Fibroblast of pulmonary artery (primary cell): ENCODE measurements around the gene TMEM176B.

Source experiments
- DNase-seq: peaks from one replicate; pipeline ENCODE4 v3.0.0-alpha.2; 2010; ENCODE audit warnings: low read depth
- H3K4me3 ChIP-seq: replicated peaks from 2 replicates; pipeline ENCODE4 v1.5.1; 2011; ENCODE audit warnings: low read depth, mild to moderate bottlenecking, control low read depth, low read length, moderate library complexity
- TF ChIP-seq, protein P1 (sequence below): IDR thresholded peaks from 2 replicates; pipeline ENCODE4 v1.5.1; 2011; ENCODE audit warnings: mild to moderate bottlenecking, control low read depth, low read length, inconsistent platforms; ENCODE audit errors: missing control alignments

TMEM176B gene

DNA sequence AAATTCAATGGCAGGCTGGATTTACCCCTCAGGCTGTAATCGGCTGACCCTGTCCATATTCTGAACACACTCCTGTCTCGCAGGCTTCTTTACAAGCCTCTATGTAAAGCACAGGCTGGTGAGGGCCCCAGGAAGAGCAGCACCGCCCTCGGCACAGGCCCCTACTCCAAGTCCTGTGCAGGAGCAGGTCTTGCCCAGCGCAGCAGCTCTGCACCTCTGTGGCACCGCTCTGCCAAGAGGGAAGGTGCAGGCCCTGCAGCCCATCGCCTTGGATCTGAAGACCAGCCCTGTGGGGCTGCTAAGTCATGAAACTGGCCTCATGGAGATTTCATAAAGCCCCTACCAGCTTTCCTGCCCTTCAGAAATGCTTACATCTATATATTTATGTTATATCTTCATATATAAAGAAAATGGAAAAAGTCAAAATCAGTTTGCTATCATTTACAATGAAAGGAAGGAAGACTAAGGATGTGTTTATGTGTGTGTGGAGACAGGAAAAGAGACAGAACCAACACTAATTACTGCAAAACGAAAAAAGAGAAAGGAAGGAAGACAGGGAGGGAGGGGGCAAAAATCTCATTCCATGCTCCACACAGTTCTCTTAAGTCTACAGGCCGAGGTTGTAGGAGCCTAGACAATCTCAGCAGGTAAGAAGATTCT is 9.6 kb downstream of the TMEM176B start:
- TF ChIP-seq, protein P1, sequence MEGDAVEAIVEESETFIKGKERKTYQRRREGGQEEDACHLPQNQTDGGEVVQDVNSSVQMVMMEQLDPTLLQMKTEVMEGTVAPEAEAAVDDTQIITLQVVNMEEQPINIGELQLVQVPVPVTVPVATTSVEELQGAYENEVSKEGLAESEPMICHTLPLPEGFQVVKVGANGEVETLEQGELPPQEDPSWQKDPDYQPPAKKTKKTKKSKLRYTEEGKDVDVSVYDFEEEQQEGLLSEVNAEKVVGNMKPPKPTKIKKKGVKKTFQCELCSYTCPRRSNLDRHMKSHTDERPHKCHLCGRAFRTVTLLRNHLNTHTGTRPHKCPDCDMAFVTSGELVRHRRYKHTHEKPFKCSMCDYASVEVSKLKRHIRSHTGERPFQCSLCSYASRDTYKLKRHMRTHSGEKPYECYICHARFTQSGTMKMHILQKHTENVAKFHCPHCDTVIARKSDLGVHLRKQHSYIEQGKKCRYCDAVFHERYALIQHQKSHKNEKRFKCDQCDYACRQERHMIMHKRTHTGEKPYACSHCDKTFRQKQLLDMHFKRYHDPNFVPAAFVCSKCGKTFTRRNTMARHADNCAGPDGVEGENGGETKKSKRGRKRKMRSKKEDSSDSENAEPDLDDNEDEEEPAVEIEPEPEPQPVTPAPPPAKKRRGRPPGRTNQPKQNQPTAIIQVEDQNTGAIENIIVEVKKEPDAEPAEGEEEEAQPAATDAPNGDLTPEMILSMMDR = no peak
- DNase-seq = no peak
- no peak overlapping the region for H3K4me3 ChIP-seq

DNA sequence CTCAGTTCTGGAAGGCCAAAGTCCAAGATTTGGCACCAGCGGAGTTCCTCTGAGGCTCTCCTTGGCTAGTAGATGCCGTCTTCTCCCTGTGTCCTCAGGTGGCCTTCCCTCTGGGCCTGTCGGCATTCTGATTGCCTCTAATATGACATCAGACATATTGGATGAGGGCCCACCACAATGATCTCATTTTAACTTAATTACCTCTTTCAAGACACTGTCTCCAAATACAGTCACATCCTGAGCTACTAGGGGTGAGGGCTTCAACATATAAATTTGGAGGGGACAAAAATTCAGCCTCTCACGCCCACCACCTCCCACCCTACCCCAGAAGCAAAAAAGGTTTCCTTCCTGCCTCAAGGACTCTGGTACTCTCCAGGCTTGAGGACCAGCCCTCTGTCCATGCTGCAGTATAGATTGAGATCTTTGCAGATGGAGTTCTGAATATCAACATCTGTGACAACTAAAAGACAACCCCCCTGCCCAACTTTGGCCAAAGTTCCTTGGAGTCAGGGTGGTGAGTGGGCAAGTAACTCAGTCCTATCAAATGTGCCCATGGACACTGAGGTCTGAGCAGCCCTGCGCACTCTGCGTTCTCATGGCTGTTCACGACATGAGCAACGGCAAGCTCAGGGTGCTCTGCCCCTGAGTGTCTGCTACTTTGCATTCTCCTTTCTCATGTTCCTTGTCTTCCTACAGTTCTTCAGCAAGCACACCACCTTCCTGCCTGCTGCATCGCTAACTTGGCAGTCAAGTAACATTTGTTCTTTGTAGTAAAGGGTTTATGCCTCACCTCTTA is 11.5 kb downstream of the TMEM176B start:
- DNase-seq = no peak
- TF ChIP-seq, protein P1 = no peak
- H3K4me3 ChIP-seq = no peak overlapping the region

DNA sequence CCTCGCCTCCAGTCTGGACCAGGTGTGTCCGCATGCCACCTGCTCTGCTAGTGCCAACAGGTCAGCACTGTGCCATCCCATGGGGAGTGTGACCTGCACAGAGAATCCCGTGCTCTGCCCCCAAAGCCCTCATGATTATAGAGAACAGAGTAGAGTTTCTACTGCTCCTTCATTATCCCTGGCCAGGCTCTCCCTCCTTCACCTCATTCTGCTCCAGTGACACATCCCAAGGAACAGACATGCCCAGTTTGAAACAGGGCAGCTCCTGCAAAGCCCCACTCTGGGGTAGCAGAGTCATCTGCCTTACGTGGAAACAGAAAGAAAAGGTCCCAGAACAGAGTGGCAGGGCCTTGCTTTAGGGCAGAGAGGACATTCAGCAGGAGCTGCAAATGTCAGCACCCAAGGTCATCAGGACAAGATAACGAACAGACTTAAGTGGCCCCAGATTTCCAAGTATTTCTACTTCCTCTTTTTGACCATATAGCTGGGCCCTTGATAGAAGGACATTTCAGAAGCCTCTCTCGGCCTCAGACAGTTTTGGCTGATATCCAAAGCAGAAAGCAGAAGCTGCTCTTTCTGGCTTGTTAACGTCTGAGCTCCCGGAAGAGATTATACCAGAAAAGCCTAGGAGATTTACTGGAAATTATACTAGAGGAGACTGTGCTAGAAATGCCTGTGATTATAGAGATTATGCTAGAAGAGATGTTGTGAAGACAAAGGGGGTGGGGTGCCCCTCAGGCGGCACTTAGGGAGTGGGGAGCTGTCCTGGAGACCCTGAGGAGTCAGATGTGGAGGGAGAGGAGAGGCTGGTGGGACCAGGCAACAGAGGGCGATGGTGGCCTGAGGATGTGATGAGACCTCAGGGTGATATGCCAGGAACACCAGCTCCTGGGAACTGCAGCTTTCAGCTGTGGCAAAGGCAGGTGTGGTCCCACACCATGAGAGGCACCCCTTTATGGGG is 12.6 kb downstream of the TMEM176B start:
- TF ChIP-seq, protein P1 = no peak
- DNase-seq = no peak
- H3K4me3 ChIP-seq = no peak overlapping the region

DNA sequence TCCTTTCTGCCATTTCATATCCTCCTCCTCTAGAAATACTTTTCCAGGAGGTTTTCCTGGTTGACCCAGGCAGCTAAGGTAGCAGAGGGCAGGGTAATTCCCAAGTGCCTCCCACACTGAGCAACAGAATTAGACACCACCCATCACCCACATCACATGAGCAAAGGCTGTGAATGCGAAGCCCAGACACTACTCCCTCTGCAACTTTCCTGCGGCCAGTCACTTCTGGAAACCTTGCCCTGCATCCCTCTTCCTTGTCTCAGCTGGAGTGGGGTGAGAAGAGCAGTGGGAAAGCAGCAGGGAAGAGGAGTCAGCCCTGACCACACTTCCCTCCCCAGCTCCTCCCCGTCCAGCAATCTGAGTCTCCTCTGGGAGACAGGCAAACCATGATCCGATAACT is 15.2 kb downstream of the TMEM176B start:
- no peak for DNase-seq
- TF ChIP-seq, protein P1 = no peak
- H3K4me3 ChIP-seq = no peak overlapping the region

DNA sequence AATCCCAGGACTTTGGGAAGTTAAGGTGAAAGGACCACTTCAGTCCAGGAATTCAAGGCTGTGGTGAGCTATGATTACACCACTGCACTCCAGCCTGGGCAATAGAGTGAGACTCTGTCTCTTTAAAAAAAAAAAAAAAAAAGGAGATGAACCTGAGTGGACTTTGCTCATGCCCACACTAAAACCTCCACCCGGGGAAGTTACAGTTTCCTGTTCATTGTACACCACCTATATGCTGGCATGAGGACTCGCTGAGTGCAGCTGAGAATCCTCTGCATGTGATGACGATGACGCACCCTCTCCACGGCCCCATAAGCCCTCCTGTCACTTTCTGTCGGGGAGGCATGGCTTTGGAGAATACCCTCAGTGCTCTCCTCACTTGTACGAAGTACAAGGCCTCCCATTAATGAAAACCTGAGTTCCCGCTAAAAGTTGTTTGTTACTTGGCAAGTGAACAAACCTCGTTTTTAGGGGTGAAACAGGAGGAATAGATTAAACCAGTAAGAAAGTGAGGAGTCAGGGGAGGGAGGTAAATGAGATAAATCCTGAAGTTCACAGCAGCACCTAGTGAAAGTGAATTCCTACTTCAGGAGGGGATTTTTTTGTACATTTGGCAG is 15.9 kb downstream of the TMEM176B start:
- TF ChIP-seq, protein P1 = no peak
- DNase-seq = no peak
- H3K4me3 ChIP-seq = no peak overlapping the region

DNA sequence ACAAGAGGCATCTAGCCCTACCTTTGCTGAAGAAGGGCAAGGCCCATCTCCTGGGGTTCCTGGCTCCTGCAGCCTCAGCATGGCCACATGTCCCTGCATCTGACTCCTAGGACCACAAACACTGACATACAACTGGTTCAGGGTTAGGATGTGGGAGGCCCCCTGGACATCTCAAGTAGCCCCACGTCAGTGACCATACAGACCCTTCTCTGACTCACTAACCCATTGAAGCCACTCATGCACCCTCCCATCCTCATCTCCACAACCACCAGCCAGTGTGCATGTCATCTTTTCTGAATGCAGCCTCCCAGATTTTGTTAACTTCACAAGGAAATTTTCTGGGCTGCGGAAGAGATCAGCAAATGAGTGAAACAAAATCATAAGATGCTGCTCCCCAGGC is 18.2 kb downstream of the TMEM176B start:
- no peak for DNase-seq
- H3K4me3 ChIP-seq = no peak overlapping the region
- TF ChIP-seq, protein P1 = no peak
